Lower leg skin (tissue), 4 donors: ENCODE measurements around the gene RNF2. TPM values are rescaled to one million over a fixed set of nuclear protein-coding genes. Genes with fewer than 3 reads are reported as not detected.

Experiments used
- DNase-seq, 2 donors: peaks; one replicate each; pipeline ENCODE4 v3.0.0-alpha.2; 2019; ENCODE audit warnings: low spot score in 2 of 2
- H3K4me3 ChIP-seq: fragments of 200-600 bp; sonication (generic); 2 replicates; pipeline ENCODE4 v1.5.1; 2017; ENCODE audit warnings: mild to moderate bottlenecking, low read depth; ENCODE audit not compliant: poor library complexity, severe bottlenecking
- POLR2A ChIP-seq, 2 donors: fragments of 450-650 bp; IDR thresholded peaks; one replicate each; pipeline ENCODE4 v1.6.1; 2016 to 2017; ENCODE audit warnings: antibody characterized with exemption in 2 of 2, mild to moderate bottlenecking in 1 of 2, moderate library complexity in 1 of 2
- WGBS, 2 donors: methylation state at CpG; one replicate each; pipeline ENCODE4 v1.1.5; 2018; 5-methylcytosine and 5-hydroxymethylcytosine counted together
- intact Hi-C: fragments of 100-400 bp; cut with DNase I; formaldehyde crosslinking; loops from one replicate; pipeline ENCODE4 v1.15.0; 2023; ENCODE audit warnings: low total_unique reads
- total RNA-seq, 4 donors: library from RNA; depleted of rRNA; stranded (reverse); fragments of >200 nt; gene quantifications; one replicate each; pipeline ENCODE4 v1.1.0, GENCODE V29; 2016
- TF ChIP-seq, protein P1 (sequence below), 3 donors: fragments of 450-650 bp; IDR thresholded peaks; one replicate each; pipeline ENCODE4 v1.5.1; 2016; ENCODE audit warnings: antibody characterized with exemption in 3 of 3, mild to moderate bottlenecking in 3 of 3, moderate library complexity in 2 of 3

Gene RNF2
- total RNA-seq, 4 donors from 2014 or later, result 9.2 to 23.4 (median 15.0) TPM

GRCh38 chr1:185035258-185035657 is 10.1 kb upstream of the RNF2 start:
- no peak overlapping the region for H3K4me3 ChIP-seq
- WGBS, 2 donors, result 80 to 83% methylated on average over 1 of the region's 1 CpG
- TF ChIP-seq POLR2A (IDR thresholded peaks at IDR 0.05), result no peak
- TF ChIP-seq, protein P1, sequence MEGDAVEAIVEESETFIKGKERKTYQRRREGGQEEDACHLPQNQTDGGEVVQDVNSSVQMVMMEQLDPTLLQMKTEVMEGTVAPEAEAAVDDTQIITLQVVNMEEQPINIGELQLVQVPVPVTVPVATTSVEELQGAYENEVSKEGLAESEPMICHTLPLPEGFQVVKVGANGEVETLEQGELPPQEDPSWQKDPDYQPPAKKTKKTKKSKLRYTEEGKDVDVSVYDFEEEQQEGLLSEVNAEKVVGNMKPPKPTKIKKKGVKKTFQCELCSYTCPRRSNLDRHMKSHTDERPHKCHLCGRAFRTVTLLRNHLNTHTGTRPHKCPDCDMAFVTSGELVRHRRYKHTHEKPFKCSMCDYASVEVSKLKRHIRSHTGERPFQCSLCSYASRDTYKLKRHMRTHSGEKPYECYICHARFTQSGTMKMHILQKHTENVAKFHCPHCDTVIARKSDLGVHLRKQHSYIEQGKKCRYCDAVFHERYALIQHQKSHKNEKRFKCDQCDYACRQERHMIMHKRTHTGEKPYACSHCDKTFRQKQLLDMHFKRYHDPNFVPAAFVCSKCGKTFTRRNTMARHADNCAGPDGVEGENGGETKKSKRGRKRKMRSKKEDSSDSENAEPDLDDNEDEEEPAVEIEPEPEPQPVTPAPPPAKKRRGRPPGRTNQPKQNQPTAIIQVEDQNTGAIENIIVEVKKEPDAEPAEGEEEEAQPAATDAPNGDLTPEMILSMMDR (IDR thresholded peaks at IDR 0.05), result no peak
- intact Hi-C loops, result no loop called here
- no peak for DNase-seq

- H3K4me3 ChIP-seq, result no peak overlapping the region
- intact Hi-C loops, result no loop called here
- no peak for DNase-seq
- TF ChIP-seq, protein P1 (IDR thresholded peaks at IDR 0.05), result no peak
- WGBS, 2 donors, result 82 to 83% methylated on average over 7 of the region's 7 CpGs
Observed at GRCh38 chr1:185038813-185039376, 6.5 kb upstream of the RNF2 start.

GRCh38 chr1:185039726-185040407 is 5.5 kb upstream of the RNF2 start:
- H3K4me3 ChIP-seq, result no peak overlapping the region
- TF ChIP-seq, protein P1 (IDR thresholded peaks at IDR 0.05), result no peak
- no peak for TF ChIP-seq POLR2A (IDR thresholded peaks at IDR 0.05)
- 57 to 68% methylated on average over 4 of the region's 4 CpGs for WGBS, 2 donors
- intact Hi-C loops, result no loop called here
- no peak for DNase-seq

DNA sequence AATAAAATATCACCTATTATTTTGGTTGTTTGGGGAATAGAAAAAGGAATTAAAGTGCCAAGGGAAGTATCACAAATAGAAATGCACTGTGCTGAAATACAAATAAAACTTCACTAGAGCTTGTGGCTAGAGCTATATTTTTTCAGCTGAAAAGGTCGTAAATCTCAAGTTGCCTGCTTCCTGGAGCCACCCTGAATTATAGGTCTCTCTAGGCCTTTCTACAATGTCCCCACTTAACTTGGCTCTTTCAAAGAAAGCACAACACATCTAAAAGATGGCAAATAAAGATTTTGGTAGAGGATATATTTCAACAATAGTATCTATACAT is 5.0 kb upstream of the RNF2 start:
- intact Hi-C loops, result no loop called here
- no peak for TF ChIP-seq POLR2A (IDR thresholded peaks at IDR 0.05)
- TF ChIP-seq, protein P1 (IDR thresholded peaks at IDR 0.05), result no peak
- H3K4me3 ChIP-seq, result no peak overlapping the region
- DNase-seq, result no peak
- 46 to 59% methylated on average over 1 of the region's 1 CpG for WGBS, 2 donors

- intact Hi-C loops, result no loop called here
- DNase-seq, result no peak
- TF ChIP-seq, protein P1 (IDR thresholded peaks at IDR 0.05), result no peak
- TF ChIP-seq POLR2A (IDR thresholded peaks at IDR 0.05), result no peak
- no peak overlapping the region for H3K4me3 ChIP-seq
- 58 to 65% methylated on average over 1 of the region's 1 CpG for WGBS, 2 donors
Observed at GRCh38 chr1:185041742-185042141, 3.6 kb upstream of the RNF2 start.

DNA sequence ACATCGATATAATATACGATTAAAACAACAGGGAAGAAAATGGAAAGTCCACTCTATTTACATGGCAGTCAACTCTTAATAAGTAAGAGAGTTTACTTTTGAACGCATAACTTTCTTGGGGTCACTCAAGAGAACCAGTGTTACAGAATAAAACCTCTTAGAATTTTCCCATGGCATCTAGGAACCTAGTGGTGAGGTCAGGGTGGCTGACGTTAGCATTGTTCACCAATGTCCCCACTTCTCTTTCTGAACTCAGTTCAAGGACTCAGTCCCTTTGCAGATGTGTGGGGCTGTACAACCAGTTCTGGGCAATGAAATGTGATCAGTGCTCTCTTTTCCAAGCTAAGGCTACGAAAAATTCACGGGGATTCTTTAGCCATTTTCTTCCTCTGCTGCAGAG is 2.6 kb upstream of the RNF2 start:
- no peak for TF ChIP-seq POLR2A (IDR thresholded peaks at IDR 0.05)
- TF ChIP-seq, protein P1 (IDR thresholded peaks at IDR 0.05), result no peak

More for the DNA sequence above, 2.6 kb upstream of the RNF2 start:
- no peak overlapping the region for H3K4me3 ChIP-seq
- no peak for DNase-seq
- intact Hi-C loops, result no loop called here
- WGBS, 2 donors, result 88% methylated on average over 6 of the region's 6 CpGs
